Retinal pigment epithelial cell (primary cell): ENCODE measurements around the gene DNAJC15.
A peak's percentile ranks its signal among the peaks of the same experiment; 100 is the strongest.

Source experiments
- DNase-seq: peaks from one replicate; pipeline ENCODE4 v3.0.0-alpha.2; 2010; ENCODE audit warnings: low read depth
- H3K4me3 ChIP-seq: 2 replicates; pipeline ENCODE4 v1.5.1; 2011; ENCODE audit warnings: mild to moderate bottlenecking, low read length, control low read depth, moderate library complexity
- CTCF ChIP-seq: conservative IDR thresholded peaks from 2 replicates; pipeline ENCODE4 v1.5.1; 2011; ENCODE audit warnings: low read depth, low read length, control low read depth, inconsistent platforms

The DNAJC15 gene

GRCh38 chr13:43116242-43116641, 92.9 kb downstream of the DNAJC15 start:
- no peak for DNase-seq
- TF ChIP-seq CTCF = peak; percentile 14

GRCh38 chr13:43118521-43118920, 95.1 kb downstream of the DNAJC15 start:
- DNase-seq = no peak
- no peak overlapping the region for H3K4me3 ChIP-seq
- no peak for TF ChIP-seq CTCF

More at GRCh38 chr13:43116242-43116641, 92.9 kb downstream of the DNAJC15 start:
- no peak overlapping the region for H3K4me3 ChIP-seq

- no peak overlapping the region for H3K4me3 ChIP-seq
- TF ChIP-seq CTCF = no peak
- DNase-seq = no peak
Observed at GRCh38 chr13:43119206-43119605, 95.8 kb downstream of the DNAJC15 start.

- no peak for TF ChIP-seq CTCF
- no peak overlapping the region for H3K4me3 ChIP-seq
- no peak for DNase-seq
Observed at GRCh38 chr13:43122791-43123190, 99.4 kb downstream of the DNAJC15 start.

GRCh38 chr13:43123856-43124255, 100.5 kb downstream of the DNAJC15 start:
- TF ChIP-seq CTCF = no peak

GRCh38 chr13:43124490-43124889, 101.1 kb downstream of the DNAJC15 start:
- no peak for TF ChIP-seq CTCF
- H3K4me3 ChIP-seq = no peak overlapping the region
- no peak for DNase-seq

More at GRCh38 chr13:43123856-43124255, 100.5 kb downstream of the DNAJC15 start:
- no peak overlapping the region for H3K4me3 ChIP-seq
- no peak for DNase-seq

- TF ChIP-seq CTCF = no peak
- DNase-seq = no peak
- H3K4me3 ChIP-seq = no peak overlapping the region
Observed at GRCh38 chr13:43126420-43126819, 103.0 kb downstream of the DNAJC15 start.
